GM12878 (cell line): ENCODE data around the gene TIGD2. TPM values are rescaled to one million over a fixed set of nuclear protein-coding genes. Genes with fewer than 3 reads are reported as not detected.
A peak's percentile ranks its signal among the peaks of the same experiment; 100 is the strongest.

Experiments used
- ATAC-seq: fragments of 200-7000 bp; cut with Tn5 transposase; 3 replicates; pipeline ENCODE4 v1.9.1; 2020; ENCODE audit warnings: mild to moderate bottlenecking, moderate library complexity
- BruUV-seq: library from RNA; stranded (reverse); fragments of 400-500 nt; replicated peaks from 2 replicates; lab custom pipeline; 2021; lab: Mats Ljungman, UMichigan
- CTCF ChIA-PET: fragments of 300-600 bp; sonication (Branson Sonifier 250); formaldehyde crosslinking; extraction: SDS; loops from one replicate; lab custom pipeline; 2021; ENCODE audit warnings: inconsistent platforms; lab: Yijun Ruan, JAX
- POLR2A ChIA-PET: fragments of 350-600 bp; formaldehyde crosslinking; extraction: SDS; loops from one replicate; lab custom pipeline; 2021; ENCODE audit warnings: inconsistent platforms; lab: Charles Lee
- RAD21 ChIA-PET: fragments of 300-600 bp; sonication (Branson Sonifier 250); formaldehyde crosslinking; loops from one replicate; lab custom pipeline; 2023; ENCODE audit warnings: antibody characterized with exemption; ENCODE audit not compliant: unreplicated experiment; lab: Charles Lee
- SMC1A ChIA-PET: fragments of 300-600 bp; sonication (Branson Sonifier 250); formaldehyde crosslinking; loops from one replicate; lab custom pipeline; 2023; ENCODE audit not compliant: unreplicated experiment, uncharacterized antibody; lab: Charles Lee
- DNase-seq: peaks from one replicate; pipeline ENCODE4 v3.0.0-alpha.2; 2011; ENCODE audit warnings: low read depth, low spot score
- FAIRE-seq: peaks from 3 replicates; lab custom pipeline; 2011; peaks lifted over from hg19 to GRCh38; lab: Jason Lieb, UNC
- H2AFZ ChIP-seq: 2 replicates; pipeline ENCODE4 v1.6.0; 2011; ENCODE audit warnings: low read depth, low read length, control low read depth; ENCODE audit not compliant: control insufficient read depth
- H3K27ac ChIP-seq: 2 replicates; pipeline ENCODE4 v1.5.1; 2011; ENCODE audit warnings: control low read depth; ENCODE audit not compliant: control insufficient read depth, insufficient read depth
- H3K27me3 ChIP-seq, 2 experiments: replicated peaks in 1 of 2; 2 replicates each; pipeline versions ENCODE4 v1.6.0 to v1.6.1; 2011; ENCODE audit warnings: low read length in 1 of 2; ENCODE audit not compliant: control insufficient read depth in 2 of 2, insufficient read depth in 2 of 2
- H3K36me3 ChIP-seq, 2 experiments: 2 replicates each; pipeline ENCODE4 v1.5.1; 2011; ENCODE audit warnings: low read length in 1 of 2; ENCODE audit not compliant: control insufficient read depth in 2 of 2, insufficient read depth in 2 of 2
- H3K4me1 ChIP-seq: 2 replicates; pipeline ENCODE4 v1.6.1; 2011; ENCODE audit warnings: mild to moderate bottlenecking, low read length, moderate library complexity, mixed read lengths; ENCODE audit not compliant: control insufficient read depth, insufficient read depth
- H3K4me2 ChIP-seq: 2 replicates; pipeline ENCODE4 v1.6.0; 2011; ENCODE audit warnings: control low read depth; ENCODE audit not compliant: control insufficient read depth, insufficient read depth
- H3K4me3 ChIP-seq: fragments of 200-600 bp; sonication (generic); 2 replicates; pipeline ENCODE4 v1.5.1; 2016
- H3K79me2 ChIP-seq: 2 replicates; pipeline ENCODE4 v1.6.0; 2011; ENCODE audit warnings: low read length; ENCODE audit not compliant: control insufficient read depth, insufficient read depth
- H3K9ac ChIP-seq: 2 replicates; pipeline ENCODE4 v1.8.0; 2011; ENCODE audit warnings: low read length, control low read depth, mixed read lengths; ENCODE audit not compliant: control insufficient read depth, insufficient read depth
- H3K9me3 ChIP-seq: replicated peaks from 3 replicates; pipeline ENCODE4 v1.5.1; 2011; ENCODE audit warnings: mild to moderate bottlenecking, low read length; ENCODE audit not compliant: control insufficient read depth, insufficient read depth
- H4K20me1 ChIP-seq: 2 replicates; pipeline ENCODE4 v1.6.0; 2011; ENCODE audit not compliant: control insufficient read depth, insufficient read depth
- BMI1 ChIP-seq: fragments of 450-650 bp; IDR thresholded peaks from 2 replicates; pipeline ENCODE4 v1.6.1; 2016; ENCODE audit warnings: mild to moderate bottlenecking, moderate library complexity, borderline replicate concordance
- ESRRA ChIP-seq: IDR thresholded peaks from 2 replicates; pipeline ENCODE4 v1.6.1; 2012; ENCODE audit warnings: mild to moderate bottlenecking, low read length, improper control_type of control experiment
- EZH2 ChIP-seq: IDR thresholded peaks from 2 replicates; pipeline ENCODE4 v1.6.1; 2012; ENCODE audit warnings: low read depth, mild to moderate bottlenecking, control low read depth, inconsistent platforms, low read length, borderline replicate concordance; ENCODE audit not compliant: control insufficient read depth
- KLF5 ChIP-seq: fragments of 450-650 bp; IDR thresholded peaks from 2 replicates; pipeline ENCODE4 v1.6.1; 2014; ENCODE audit warnings: mild to moderate bottlenecking; ENCODE audit not compliant: partially characterized antibody
- MEF2A ChIP-seq: IDR thresholded peaks from 2 replicates; pipeline ENCODE4 v1.6.1; 2011; ENCODE audit warnings: low read depth, mild to moderate bottlenecking, low read length, moderate library complexity; ENCODE audit not compliant: insufficient read depth
- MLLT1 ChIP-seq: fragments of 450-650 bp; IDR thresholded peaks from 2 replicates; pipeline ENCODE4 v1.6.1; 2016; ENCODE audit warnings: mild to moderate bottlenecking
- RAD51 ChIP-seq: fragments of 450-650 bp; IDR thresholded peaks from 2 replicates; pipeline ENCODE4 v1.6.1; 2016; ENCODE audit warnings: moderate library complexity, mild to moderate bottlenecking, inconsistent platforms
- SKIL ChIP-seq: fragments of 450-650 bp; IDR thresholded peaks from 2 replicates; pipeline ENCODE4 v1.6.1; 2017; ENCODE audit warnings: mild to moderate bottlenecking, low read depth, inconsistent platforms; ENCODE audit not compliant: poor library complexity, severe bottlenecking
- SMAD1 ChIP-seq: fragments of 450-650 bp; IDR thresholded peaks from 2 replicates; pipeline ENCODE4 v1.6.1; 2018; ENCODE audit warnings: mild to moderate bottlenecking, low read depth; ENCODE audit not compliant: partially characterized antibody
- whole genome bisulfite sequencing: methylation state at CpG from one replicate; pipeline ENCODE4 v1.1.6; 2016; ENCODE audit warnings: low lambda C conversion rate; ENCODE audit not compliant: insufficient replicate concordance, insufficient coverage; ENCODE audit errors: missing lambda C conversion rate; 5-methylcytosine and 5-hydroxymethylcytosine counted together
- in situ Hi-C: fragments of 300-500 bp; cut with MboI; formaldehyde crosslinking; loops from 9 replicates; pipeline ENCODE4 v1.14.3; 2018; ENCODE audit warnings: mixed read lengths
- intact Hi-C: fragments of 100-400 bp; cut with micrococcal nuclease; formaldehyde crosslinking; loops from one replicate; pipeline ENCODE4 v1.14.2; 2022; ENCODE audit not compliant: unreplicated experiment
- polyA plus RNA-seq, 11 experiments: library from polyadenylated mRNA; depleted of rRNA in 4 of 11; unstranded in 6 of 11; stranded (reverse) in 5 of 11; fragments of >200 nt; fragmentation: Nextera tagmentation in 4 of 11; fragmentation: Illumina TruSeq in 1 of 11; extraction: Ambion mirVana in 4 of 11; extraction: Trizol in 1 of 11; gene quantifications; 1 replicate in 1 of 11; 2 replicates in 10 of 11; pipeline versions ENCODE4 v1.2.1 to v1.2.3, GENCODE V29; 2011 to 2016; ENCODE audit warnings: inconsistent platforms in 2 of 11, missing spikeins in 2 of 11, low read depth in 1 of 11
- total RNA-seq, 4 experiments: library from RNA; depleted of rRNA in 3 of 4; stranded (reverse); fragments of >200 nt in 3 of 4; fragmentation: Illumina TruSeq in 1 of 4; extraction: Trizol in 1 of 4; gene quantifications; 2 replicates each; pipeline versions ENCODE4 v1.2.1 to v1.2.3, GENCODE V29; 2013 to 2021

TIGD2 gene
- total and polyA plus RNA-seq, 10 of the 15 experiments (the other 5 are each of a cell fraction or from before 2014, with no cell fraction given) = 2.4 to 8.4 (median 5.0) TPM

- Histone ChIP-seq H3K9ac (no peak overlapping the region), H3K79me2 (no peaks in the 10 kb centered on the region), H3K4me1 (peaks cover 7% of the 10 kb centered on the region), H3K4me2 (no peak overlapping the region), H3K36me3 (no peaks in the 10 kb centered on the region), H2AFZ (no peak overlapping the region), H4K20me1 (no peaks in the 10 kb centered on the region), H3K27ac (no peak overlapping the region), H3K9me3 (no peaks in the 10 kb centered on the region; the same call in 1 of the 3 replicates)
- CTCF ChIA-PET = interaction anchor here (1.5 kb wide), 1 partner anchor 11 kb away, joined by 4 read pairs; no protein-coding TSS in a partner anchor
- intact Hi-C loops = no loop called here
- DNase-seq (no peak), FAIRE-seq (no peak), ATAC-seq (no peak)
- WGBS = 61% methylated on average over 2 of the region's 2 CpGs
- SMC1A ChIA-PET = interaction anchor here (0.7 to 6.6 kb wide), 7 partner anchors 10 to 283 kb away, joined by 3 to 58 read pairs (median 3); partner anchors contain the start of gene FAM13A
- no TSS peak for BruUV-seq
- no peak for TF ChIP-seq KLF5
- no peak for TF ChIP-seq MEF2A
- no peak for TF ChIP-seq RAD51
- TF ChIP-seq MLLT1 = no peak
- TF ChIP-seq, all 136 proteins: peak for 0
- POLR2A ChIA-PET = no interaction called here
- RAD21 ChIA-PET = interaction anchor here (1.5 kb wide), 1 partner anchor 31 kb away, joined by 4 read pairs; no protein-coding TSS in a partner anchor
- in situ Hi-C loops = no loop called here
- Histone ChIP-seq H3K4me3 (no peak overlapping the region), H3K27me3 (no peaks in the 10 kb centered on the region)
These were observed 12.3 kb upstream of the TIGD2 start for GRCh38 chr4:89099034-89099433.

GRCh38 chr4:89099471-89099870 is 11.9 kb upstream of the TIGD2 start:
- Histone ChIP-seq H3K36me3 (no peaks in the 10 kb centered on the region), H3K4me2 (no peak overlapping the region), H4K20me1 (no peaks in the 10 kb centered on the region), H3K4me3 (no peak overlapping the region), H3K4me1 (peaks cover 7% of the 10 kb centered on the region), H2AFZ (no peak overlapping the region), H3K9me3 (no peaks in the 10 kb centered on the region; the same call in 1 of the 3 replicates), H3K79me2 (no peaks in the 10 kb centered on the region), H3K27me3 (no peaks in the 10 kb centered on the region), H3K9ac (no peak overlapping the region), H3K27ac (0 out of 2 replicates have a peak overlapping the region, but pooled peaks have one; percentile 95)
- in situ Hi-C loops = no loop called here
- intact Hi-C loops = no loop called here
- 94% methylated on average over 1 of the region's 1 CpG for WGBS
- ChIA-PET POLR2A (interaction anchor here (0.6 to 3.5 kb wide), 2 partner anchors 30 to 43 kb away, joined by 3 to 15 read pairs; partner anchors contain the start of gene FAM13A), SMC1A (interaction anchor here (0.7 to 6.6 kb wide), 9 partner anchors 10 to 283 kb away, joined by 3 to 58 read pairs (median 3); partner anchors contain the start of gene FAM13A), RAD21 (interaction anchor here (1.5 kb wide), 1 partner anchor 32 kb away, joined by 4 read pairs; no protein-coding TSS in a partner anchor), CTCF (interaction anchor here (1.5 kb wide), 1 partner anchor 11 kb away, joined by 4 read pairs; no protein-coding TSS in a partner anchor)
- DNase-seq (no peak), ATAC-seq (no peak), FAIRE-seq (no peak)
- BruUV-seq = no TSS peak
- TF ChIP-seq EZH2 = no peak
- TF ChIP-seq SMAD1 = no peak
- no peak for TF ChIP-seq BMI1
- no peak for TF ChIP-seq SKIL
- no peak for TF ChIP-seq ESRRA
